Caco-2 (cell line): Measurements from ENCODE around the gene BICDL2. TPM values are rescaled to one million over a fixed set of nuclear protein-coding genes. Genes with fewer than 3 reads are reported as not detected.

Source experiments
- BruUV-seq: library from RNA; stranded (reverse); fragments of 400-500 nt; replicated peaks from 2 replicates; lab custom pipeline; 2021; lab: Mats Ljungman, UMichigan
- CTCF ChIA-PET: fragments of 300-600 bp; sonication (Branson Sonifier 250); formaldehyde crosslinking; loops from one replicate; lab custom pipeline; 2022; ENCODE audit warnings: antibody characterized with exemption; lab: Charles Lee
- POLR2A ChIA-PET: fragments of 300-600 bp; sonication (Branson Sonifier 250); formaldehyde crosslinking; loops from one replicate; lab custom pipeline; 2022; ENCODE audit warnings: antibody characterized with exemption; lab: Charles Lee
- DNase-seq, 2 experiments: peaks; one replicate each; pipeline versions ENCODE4 v3.0.0 to v3.0.0-alpha.2; 2020 to 2022
- H3K27me3 ChIP-seq: replicated peaks from 2 replicates; pipeline ENCODE4 v1.6.0; 2011; ENCODE audit warnings: low read length; ENCODE audit not compliant: control insufficient read depth, insufficient read depth
- H3K36me3 ChIP-seq: 2 replicates; pipeline ENCODE4 v1.5.1; 2011; ENCODE audit warnings: low read length; ENCODE audit not compliant: control insufficient read depth, insufficient read depth
- H3K4me1 ChIP-seq: fragments of 250-450 bp; sonication (Bioruptor Pico); 2 replicates; pipeline ENCODE4 v1.5.1; 2020; ENCODE audit warnings: mild to moderate bottlenecking
- H3K4me3 ChIP-seq: 2 replicates; pipeline ENCODE4 v1.5.1; 2011; ENCODE audit warnings: low read depth, mild to moderate bottlenecking, control low read depth, low read length
- H3K9me3 ChIP-seq: fragments of 250-450 bp; sonication (Bioruptor Pico); 2 replicates; pipeline ENCODE4 v1.5.1; 2020; ENCODE audit warnings: mild to moderate bottlenecking, moderate library complexity
- H3K27ac Mint-ChIP-seq: one replicate; pipeline ENCODE4 v1.8.0; 2022; ENCODE audit warnings: mixed read lengths; ENCODE audit not compliant: unreplicated experiment
- H3K27me3 Mint-ChIP-seq: one replicate; pipeline ENCODE4 v1.8.0; 2022; ENCODE audit warnings: mixed read lengths; ENCODE audit not compliant: insufficient read depth, unreplicated experiment
- H3K36me3 Mint-ChIP-seq: one replicate; pipeline ENCODE4 v1.8.0; 2022; ENCODE audit warnings: mild to moderate bottlenecking, mixed read lengths; ENCODE audit not compliant: insufficient read depth, unreplicated experiment
- H3K4me1 Mint-ChIP-seq: one replicate; pipeline ENCODE4 v1.8.0; 2022; ENCODE audit warnings: low read depth, mixed read lengths; ENCODE audit not compliant: unreplicated experiment
- H3K4me3 Mint-ChIP-seq: one replicate; pipeline ENCODE4 v1.8.0; 2022; ENCODE audit warnings: mild to moderate bottlenecking, moderate library complexity, mixed read lengths; ENCODE audit not compliant: unreplicated experiment
- H3K9me3 Mint-ChIP-seq: one replicate; pipeline ENCODE4 v1.8.0; 2022; ENCODE audit warnings: mixed read lengths; ENCODE audit not compliant: unreplicated experiment
- intact Hi-C: fragments of 100-400 bp; cut with micrococcal nuclease; formaldehyde crosslinking; loops from one replicate; pipeline ENCODE4 v1.10.0; 2022; ENCODE audit not compliant: unreplicated experiment
- total RNA-seq: library from RNA; stranded (reverse); gene quantifications from 2 replicates; pipeline ENCODE4 v1.2.3, GENCODE V29; 2022
- TF ChIP-seq, protein P1 (sequence below), 2 experiments: fragments of 200-600 bp in 1 of 2; IDR thresholded peaks; 1 replicate in 1 of 2; 2 replicates in 1 of 2; pipeline versions ENCODE4 v1.5.1 to v1.8.0; 2011 to 2022; ENCODE audit warnings: antibody characterized with exemption in 1 of 2, control low read depth in 1 of 2, inconsistent platforms in 1 of 2, low read depth in 1 of 2, low read length in 1 of 2, mild to moderate bottlenecking in 1 of 2, moderate library complexity in 1 of 2; ENCODE audit not compliant: insufficient read depth in 1 of 2, severe bottlenecking in 1 of 2, unreplicated experiment in 1 of 2

BICDL2 gene
- total RNA-seq, 1 experiment from 2014 or later, result 10.6 TPM

DNA sequence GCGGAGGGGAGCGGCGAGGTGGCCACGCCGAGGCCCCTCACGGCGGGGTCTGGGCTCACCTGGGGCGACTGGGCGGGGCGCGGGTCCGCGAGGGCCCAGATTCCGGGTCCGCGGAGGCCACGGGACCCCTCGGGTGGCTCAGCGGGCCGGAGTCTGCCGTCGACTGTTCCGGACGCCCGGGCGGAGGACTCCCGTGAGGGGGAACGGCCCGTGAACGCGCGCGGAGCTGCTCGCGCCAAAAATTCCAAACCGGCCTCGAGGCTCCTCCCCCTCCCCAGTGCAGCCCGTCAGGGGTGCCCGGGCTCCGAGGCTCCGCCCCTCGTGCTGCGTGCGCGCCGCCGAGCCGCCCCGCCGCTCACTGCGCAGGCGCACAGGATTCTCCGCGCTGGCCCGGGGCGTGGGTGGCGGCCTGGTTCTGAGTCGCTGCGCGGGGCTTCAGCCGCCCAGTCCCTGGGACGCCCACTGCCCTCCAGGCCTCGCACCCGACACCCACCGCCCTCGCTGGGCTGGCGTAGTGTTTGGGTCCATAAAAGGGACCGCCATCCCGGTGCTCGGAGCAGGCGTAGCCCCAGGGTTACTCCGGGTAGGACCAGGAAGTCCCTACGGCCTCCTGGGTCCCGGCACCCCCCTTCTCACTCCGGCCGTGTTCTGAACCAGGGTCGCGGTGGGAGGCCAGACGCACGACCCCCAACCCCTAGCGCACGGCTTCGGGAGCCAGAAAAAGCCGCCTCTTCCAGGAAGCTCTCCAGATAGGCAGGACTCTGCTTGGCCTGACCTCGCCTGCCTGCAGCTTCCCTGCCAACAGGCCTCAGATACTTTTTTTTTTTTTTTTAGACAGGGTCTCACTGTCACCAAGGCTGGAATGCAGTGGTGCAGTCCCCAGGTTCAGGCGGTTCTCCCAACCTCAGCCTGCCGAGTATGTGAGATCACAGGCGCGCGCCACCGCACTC, 56.2 kb downstream of the BICDL2 start, which contains the start of gene PKMYT1:
TSS of gene PKMYT1 (minus strand) at position 220 of the 950 bp plus-strand sequence. CDS start 789 bp downstream, outside the sequence.
- POLR2A ChIA-PET, result interaction anchor here (0.7 to 1.7 kb wide), 4 partner anchors 16 to 62 kb away, joined by 3 to 5 read pairs (median 5); partner anchors contain the start of gene KREMEN2

DNA sequence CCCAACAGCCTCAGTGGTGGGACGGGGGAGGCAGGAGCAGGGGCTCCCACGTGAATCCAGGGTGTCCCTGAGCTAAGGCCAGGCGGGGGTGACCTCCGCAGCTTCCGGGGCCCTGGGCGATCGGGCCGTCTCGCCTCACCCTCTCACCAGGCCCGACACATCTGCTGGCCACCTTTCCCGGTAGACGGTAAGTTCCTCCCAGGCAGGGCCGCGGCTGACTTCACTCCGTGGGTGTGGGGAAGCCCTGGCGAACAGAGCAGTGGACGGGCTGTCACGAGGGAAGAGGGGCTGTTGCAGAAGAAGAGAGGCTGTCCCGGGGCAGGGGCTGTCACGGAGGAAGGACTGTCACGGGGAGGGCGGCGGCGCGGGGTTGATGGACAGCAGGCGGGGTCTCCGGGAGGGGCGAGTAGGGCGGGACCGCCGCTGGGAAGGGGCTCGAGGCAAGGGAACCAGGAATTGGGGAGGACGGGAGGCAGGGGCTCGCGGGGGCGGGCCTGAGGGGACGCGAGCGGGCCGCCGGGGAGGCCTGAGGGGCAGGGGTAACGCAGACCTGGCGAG, 57.0 kb downstream of the BICDL2 start:
- peak overlapping the region; percentile 91 for H3K4me3 Mint-ChIP-seq
- ChIA-PET CTCF (interaction anchor here (0.6 to 1.7 kb wide), 2 partner anchors 10 to 171 kb away, joined by 5 to 6 read pairs; partner anchors contain the start of gene PAQR4), POLR2A (interaction anchor here (0.7 to 1.5 kb wide), 3 partner anchors 24 to 63 kb away, joined by 3 to 5 read pairs (median 5); no protein-coding TSS in a partner anchor)
- intact Hi-C loops, result no loop called here
- H3K36me3 Mint-ChIP-seq, result peaks cover 18% of the 10 kb centered on the region
- H3K27ac Mint-ChIP-seq, result peak overlapping the region; percentile 80
- H3K36me3 ChIP-seq, result no peaks in the 10 kb centered on the region; the same call in 1 of the 2 replicates
- peak in 1 of 2 experiments; percentile 60 for DNase-seq
- no peaks in the 10 kb centered on the region for H3K27me3 ChIP-seq
- H3K27me3 Mint-ChIP-seq, result no peaks in the 10 kb centered on the region
- peak overlapping the region; percentile 82 for H3K4me3 ChIP-seq
- BruUV-seq, result TSS peak; percentile 56
- TF ChIP-seq, protein P1, sequence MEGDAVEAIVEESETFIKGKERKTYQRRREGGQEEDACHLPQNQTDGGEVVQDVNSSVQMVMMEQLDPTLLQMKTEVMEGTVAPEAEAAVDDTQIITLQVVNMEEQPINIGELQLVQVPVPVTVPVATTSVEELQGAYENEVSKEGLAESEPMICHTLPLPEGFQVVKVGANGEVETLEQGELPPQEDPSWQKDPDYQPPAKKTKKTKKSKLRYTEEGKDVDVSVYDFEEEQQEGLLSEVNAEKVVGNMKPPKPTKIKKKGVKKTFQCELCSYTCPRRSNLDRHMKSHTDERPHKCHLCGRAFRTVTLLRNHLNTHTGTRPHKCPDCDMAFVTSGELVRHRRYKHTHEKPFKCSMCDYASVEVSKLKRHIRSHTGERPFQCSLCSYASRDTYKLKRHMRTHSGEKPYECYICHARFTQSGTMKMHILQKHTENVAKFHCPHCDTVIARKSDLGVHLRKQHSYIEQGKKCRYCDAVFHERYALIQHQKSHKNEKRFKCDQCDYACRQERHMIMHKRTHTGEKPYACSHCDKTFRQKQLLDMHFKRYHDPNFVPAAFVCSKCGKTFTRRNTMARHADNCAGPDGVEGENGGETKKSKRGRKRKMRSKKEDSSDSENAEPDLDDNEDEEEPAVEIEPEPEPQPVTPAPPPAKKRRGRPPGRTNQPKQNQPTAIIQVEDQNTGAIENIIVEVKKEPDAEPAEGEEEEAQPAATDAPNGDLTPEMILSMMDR (IDR thresholded peaks at IDR 0.05; ENCODE audit: insufficient read depth in 1 of 2, low read depth in 1 of 2, low read length in 1 of 2, severe bottlenecking in 1 of 2, unreplicated experiment in 1 of 2), result no peak
- H3K9me3 ChIP-seq, result no peaks in the 10 kb centered on the region
- no peaks in the 10 kb centered on the region for H3K9me3 Mint-ChIP-seq
- peaks cover 16% of the 10 kb centered on the region for H3K4me1 ChIP-seq
- no peaks in the 10 kb centered on the region for H3K4me1 Mint-ChIP-seq

More for the DNA sequence above, 56.2 kb downstream of the BICDL2 start, which contains the start of gene PKMYT1:
- TSS peak; percentile 78 for BruUV-seq
- Mint-ChIP-seq H3K27me3 (no peaks in the 10 kb centered on the region), H3K27ac (peak within 1 kb of the TSS; percentile 80), H3K9me3 (no peaks in the 10 kb centered on the region), H3K4me1 (no peaks in the 10 kb centered on the region), H3K4me3 (peak within 1 kb of the TSS; percentile 91), H3K36me3 (peaks cover 18% of the 10 kb centered on the region)
- no peaks in the 10 kb centered on the region for H3K27me3 ChIP-seq
- peak within 1 kb of the TSS; percentile 82 for H3K4me3 ChIP-seq
- peaks cover 16% of the 10 kb centered on the region for H3K4me1 ChIP-seq
- H3K9me3 ChIP-seq, result no peaks in the 10 kb centered on the region
- TF ChIP-seq, protein P1 (IDR thresholded peaks at IDR 0.05; ENCODE audit: insufficient read depth in 1 of 2, low read depth in 1 of 2, low read length in 1 of 2, severe bottlenecking in 1 of 2, unreplicated experiment in 1 of 2), result no peak
- peak; percentile 87 to 95 for DNase-seq
- intact Hi-C loops, result loop anchor here (1.0 kb wide), 1 partner anchor 44 kb away; the partner anchor contains the start of gene THOC6
- H3K36me3 ChIP-seq, result no peaks in the 10 kb centered on the region; the same call in 1 of the 2 replicates
- CTCF ChIA-PET, result interaction anchor here (0.6 to 1.7 kb wide), 4 partner anchors 11 to 171 kb away, joined by 4 to 6 read pairs (median 6); partner anchors contain the start of gene PAQR4

Other genes with a start within 250 kb of the BICDL2 start
- not detected in 2 replicates for gene PRSS33, start 249.4 kb downstream of the BICDL2 start, total RNA-seq
- gene PRSS41, start 238.5 kb downstream of the BICDL2 start, total RNA-seq, result not detected in 2 replicates
- gene PRSS21, start 219.7 kb downstream of the BICDL2 start, total RNA-seq, result not detected in 2 replicates
- 0.34 TPM in 1 of 2 replicates, not detected in the other for gene ZG16B, start 206.6 kb downstream of the BICDL2 start, total RNA-seq
- 131 TPM in 2 replicates for gene PRSS22, start 178.8 kb downstream of the BICDL2 start, total RNA-seq
- 26.0 and 28.7 TPM in 2 replicates for gene FLYWCH2, start 153.7 kb downstream of the BICDL2 start, total RNA-seq
- 23.3 and 27.9 TPM in 2 replicates for gene FLYWCH1, start 125.0 kb downstream of the BICDL2 start, total RNA-seq
- 1.9 and 2.2 TPM in 2 replicates for gene KREMEN2, start 72.7 kb downstream of the BICDL2 start, total RNA-seq
- gene PAQR4, start 67.6 kb downstream of the BICDL2 start, total RNA-seq, result 12.0 and 13.4 TPM in 2 replicates
- 63.3 and 73.7 TPM in 2 replicates for gene PKMYT1, start 56.5 kb downstream of the BICDL2 start, total RNA-seq
- gene CLDN9, start 24.0 kb downstream of the BICDL2 start, total RNA-seq, result 0.79 and 0.91 TPM in 2 replicates
- gene CLDN6, start 18.8 kb downstream of the BICDL2 start, total RNA-seq, result 9.0 and 12.9 TPM in 2 replicates
- 62.5 and 66.4 TPM in 2 replicates for gene TNFRSF12A, start 16.6 kb downstream of the BICDL2 start, total RNA-seq
- gene HCFC1R1, start 13.0 kb downstream of the BICDL2 start, total RNA-seq, result 40.8 and 44.9 TPM in 2 replicates
- gene THOC6, start 12.9 kb downstream of the BICDL2 start, total RNA-seq, result 46.0 and 48.0 TPM in 2 replicates
- 0.11 and 0.14 TPM in 2 replicates for gene MMP25, start 9.6 kb upstream of the BICDL2 start, total RNA-seq
- gene IL32, start 28.7 kb upstream of the BICDL2 start, total RNA-seq, result 149 and 165 TPM in 2 replicates
- gene ZSCAN10, start 62.4 kb upstream of the BICDL2 start, total RNA-seq, result not detected in 2 replicates
- 10.3 and 13.5 TPM in 2 replicates for gene ZNF205, start 75.6 kb upstream of the BICDL2 start, total RNA-seq
- 5.3 and 5.5 TPM in 2 replicates for gene ZNF213, start 98.1 kb upstream of the BICDL2 start, total RNA-seq
- gene OR1F1, start 151.3 kb upstream of the BICDL2 start, total RNA-seq, result not detected in 2 replicates
- 11.3 and 12.1 TPM in 2 replicates for gene ZNF200, start 198.2 kb upstream of the BICDL2 start, total RNA-seq
- gene MEFV, start 219.7 kb upstream of the BICDL2 start, total RNA-seq, result not detected in 2 replicates
- gene ZNF263, start 246.5 kb upstream of the BICDL2 start, total RNA-seq, result 37.0 and 37.4 TPM in 2 replicates